HepG2 (cell line): Measurements from ENCODE around the gene MRPL43. TPM values are rescaled to one million over a fixed set of nuclear protein-coding genes. Genes with fewer than 3 reads are reported as not detected.

ENCODE experiments used
- ATF4 ChIP-seq, 2 experiments: fragments of 450-650 bp in 1 of 2; sonication (generic) in 1 of 2; formaldehyde crosslinking; IDR thresholded peaks; 2 replicates each; pipeline versions ENCODE4 v1.5.0 to v1.8.0; 2020 to 2022; ENCODE audit warnings: mild to moderate bottlenecking in 1 of 2, missing genetic modification reagents in 1 of 2
- GPBP1L1 ChIP-seq: sonication (generic); formaldehyde crosslinking; IDR thresholded peaks from 2 replicates; pipeline ENCODE4 v1.5.0; 2020; ENCODE audit warnings: mild to moderate bottlenecking, missing genetic modification reagents
- GZF1 ChIP-seq: sonication (generic); formaldehyde crosslinking; IDR thresholded peaks from 2 replicates; pipeline ENCODE4 v1.5.1; 2020; ENCODE audit warnings: mild to moderate bottlenecking, missing genetic modification reagents
- KDM1A ChIP-seq: IDR thresholded peaks from 2 replicates; pipeline ENCODE4 v1.6.1; 2016; ENCODE audit warnings: missing compliant biosample characterization
- MED1 ChIP-seq: sonication (generic); formaldehyde crosslinking; IDR thresholded peaks from 2 replicates; pipeline ENCODE4 v1.4.0; 2020; ENCODE audit warnings: missing genetic modification reagents
- NR2F1 ChIP-seq, 2 experiments: fragments of 450-650 bp in 1 of 2; formaldehyde crosslinking in 1 of 2; IDR thresholded peaks; 2 replicates each; pipeline versions ENCODE4 v1.5.0 to v1.6.1; 2016 to 2020; ENCODE audit warnings: mild to moderate bottlenecking in 1 of 2, missing compliant biosample characterization in 1 of 2, missing genetic modification reagents in 1 of 2, moderate library complexity in 1 of 2
- SNAI1 ChIP-seq: sonication (generic); formaldehyde crosslinking; IDR thresholded peaks from 2 replicates; pipeline ENCODE4 v1.5.0; 2020; ENCODE audit warnings: mild to moderate bottlenecking, missing genetic modification reagents, borderline replicate concordance
- SNRNP70 ChIP-seq: fragments of 200-400 bp; formaldehyde crosslinking; IDR thresholded peaks from 2 replicates; pipeline ENCODE4 v1.6.1; 2017; ENCODE audit warnings: mild to moderate bottlenecking, low read depth, low read length, moderate library complexity
- SP5 ChIP-seq: IDR thresholded peaks from 2 replicates; pipeline ENCODE4 v1.6.1; 2016; ENCODE audit warnings: low read depth, borderline replicate concordance
- TFAP4 ChIP-seq: sonication (generic); IDR thresholded peaks from 2 replicates; pipeline ENCODE4 v1.6.1; 2016; ENCODE audit warnings: low read depth, borderline replicate concordance
- ZBTB2 ChIP-seq: sonication (generic); formaldehyde crosslinking; IDR thresholded peaks from 2 replicates; pipeline ENCODE4 v1.8.0; 2022; ENCODE audit warnings: low read depth, missing genetic modification reagents
- ZKSCAN8 ChIP-seq: IDR thresholded peaks from 2 replicates; pipeline ENCODE4 v1.6.1; 2016; ENCODE audit warnings: borderline replicate concordance, missing genetic modification reagents, missing compliant biosample characterization
- ZNF138 ChIP-seq: sonication (generic); formaldehyde crosslinking; IDR thresholded peaks from 2 replicates; pipeline ENCODE4 v1.5.0; 2020; ENCODE audit warnings: mild to moderate bottlenecking, low read depth, missing genetic modification reagents
- ZNF260 ChIP-seq: sonication (generic); formaldehyde crosslinking; IDR thresholded peaks from 2 replicates; pipeline ENCODE4 v1.4.0; 2020; ENCODE audit warnings: missing genetic modification reagents, low read depth, mild to moderate bottlenecking, borderline replicate concordance
- ZNF609 ChIP-seq: sonication (generic); formaldehyde crosslinking; IDR thresholded peaks from 2 replicates; pipeline ENCODE4 v1.4.0; 2020; ENCODE audit warnings: mild to moderate bottlenecking, missing genetic modification reagents, borderline replicate concordance
- ZNF839 ChIP-seq: sonication (generic); formaldehyde crosslinking; IDR thresholded peaks from 2 replicates; pipeline ENCODE4 v1.4.0; 2020; ENCODE audit warnings: missing genetic modification reagents, mild to moderate bottlenecking, borderline replicate concordance
- ZNF850 ChIP-seq: sonication (generic); formaldehyde crosslinking; conservative IDR thresholded peaks from 2 replicates; pipeline ENCODE4 v1.9.0; 2021; ENCODE audit warnings: mild to moderate bottlenecking, missing genetic modification reagents
- polyA plus RNA-seq, 8 experiments: library from polyadenylated mRNA; depleted of rRNA in 3 of 8; stranded (reverse) in 7 of 8; unstranded in 1 of 8; fragments of >200 nt; fragmentation: Illumina TruSeq in 4 of 8; extraction: Trizol in 4 of 8; gene quantifications; 2 replicates each; pipeline versions ENCODE4 v1.2.1 to v1.2.3, GENCODE V29; 2011 to 2016; ENCODE audit warnings: low read depth in 4 of 8, missing spikeins in 1 of 8, mixed read lengths in 1 of 8; ENCODE audit not compliant: insufficient read depth in 1 of 8
- total RNA-seq, 5 experiments: library from RNA; depleted of rRNA; stranded (reverse); fragments of >200 nt; fragmentation: Illumina TruSeq; extraction: Trizol; gene quantifications; 2 replicates each; pipeline ENCODE4 v1.2.3, GENCODE V29; 2016; ENCODE audit warnings: low read depth in 1 of 5

Gene MRPL43
- total and polyA plus RNA-seq, 2 of the 13 experiments (the other 11 are each of a cell fraction or from before 2014, with no cell fraction given): 71.0 to 73.7 TPM

GRCh38 chr10:101018600-101019439 lies 31.5 kb upstream of the MRPL43 start (continued):
- TF ChIP-seq ZKSCAN8: no peak; the same call in 1 of the 2 replicates
- TF ChIP-seq KDM1A: no peak
- TF ChIP-seq GZF1 (CRISPR knock-in tag): 0 out of 2 replicates have a peak, but pooled peaks have one; percentile 38
- TF ChIP-seq GPBP1L1 (CRISPR knock-in tag): no peak
- no peak for TF ChIP-seq ATF4 (CRISPR knock-in tag; IDR thresholded peaks at IDR 0.05)
- no peak; the same call in 1 of the 2 replicates for TF ChIP-seq ZNF138 (CRISPR knock-in tag)
- TF ChIP-seq MED1 (CRISPR knock-in tag): 0 out of 2 replicates have a peak, but pooled peaks have one; percentile 19
- TF ChIP-seq TFAP4: peak; percentile 66; the same call in 1 of the 2 replicates
- no peak for TF ChIP-seq ZNF839 (CRISPR knock-in tag)
- TF ChIP-seq ZBTB2: no peak
- no peak for TF ChIP-seq ZNF609 (CRISPR knock-in tag)
- TF ChIP-seq SNRNP70: no peak
- TF ChIP-seq ZNF260 (CRISPR knock-in tag): no peak
- TF ChIP-seq SNAI1: no peak
- TF ChIP-seq NR2F1 (CRISPR knock-in tag; IDR thresholded peaks at IDR 0.05): 0 out of 4 replicates have a peak, but pooled peaks of 1 of the 2 experiments have one; percentile 10
- TF ChIP-seq SP5: no peak
- no peak for TF ChIP-seq ZNF850
